Activated T-cell treated with anti-CD3 and anti-CD28 coated beads, Interleukin-2, amount 50 U/mL, for 24 hours (primary cell): ENCODE measurements around the gene ZBTB32.

Source experiments
- DNase-seq: peaks from one replicate; pipeline ENCODE4 v3.0.0-alpha.2; 2020
- H3K27ac Mint-ChIP-seq: 2 replicates; pipeline ENCODE4 v1.8.0; 2020; ENCODE audit warnings: mild to moderate bottlenecking, mixed read lengths
- H3K27me3 Mint-ChIP-seq: 2 replicates; pipeline ENCODE4 v1.8.0; 2020; ENCODE audit warnings: mixed read lengths
- H3K36me3 Mint-ChIP-seq: 2 replicates; pipeline ENCODE4 v1.8.0; 2020; ENCODE audit warnings: low read depth, mixed read lengths
- H3K4me1 Mint-ChIP-seq: 2 replicates; pipeline ENCODE4 v1.8.0; 2020; ENCODE audit warnings: low read depth, mixed read lengths
- H3K4me3 Mint-ChIP-seq: 2 replicates; pipeline ENCODE4 v1.8.0; 2020; ENCODE audit warnings: mild to moderate bottlenecking, moderate library complexity, mixed read lengths
- H3K9me3 Mint-ChIP-seq: 2 replicates; pipeline ENCODE4 v1.8.0; 2020; ENCODE audit warnings: mixed read lengths

Gene ZBTB32

GRCh38 chr19:35755131-35755549 is 50.8 kb downstream of the ZBTB32 start:
- peak overlapping the region; percentile 14 for H3K27ac Mint-ChIP-seq
- no peaks in the 10 kb centered on the region for H3K9me3 Mint-ChIP-seq
- peaks cover 8% of the 10 kb centered on the region for H3K27me3 Mint-ChIP-seq
- peaks cover 36% of the 10 kb centered on the region for H3K4me1 Mint-ChIP-seq
- no peak overlapping the region for H3K4me3 Mint-ChIP-seq
- DNase-seq, result no peak
- peaks cover 50% of the 10 kb centered on the region for H3K36me3 Mint-ChIP-seq

GRCh38 chr19:35755550-35756376 is 51.4 kb downstream of the ZBTB32 start:
- peak; percentile 75 for DNase-seq
- Mint-ChIP-seq H3K9me3 (no peaks in the 10 kb centered on the region), H3K36me3 (peaks cover 55% of the 10 kb centered on the region), H3K4me1 (peaks cover 36% of the 10 kb centered on the region), H3K27ac (no peak overlapping the region), H3K4me3 (peak overlapping the region; percentile 57), H3K27me3 (peaks cover 8% of the 10 kb centered on the region)

- Mint-ChIP-seq H3K36me3 (peaks cover 61% of the 10 kb centered on the region), H3K4me3 (peak within 1 kb of the TSS; percentile 92), H3K4me1 (peaks cover 36% of the 10 kb centered on the region), H3K27ac (peak within 1 kb of the TSS; percentile 94), H3K27me3 (peaks cover 8% of the 10 kb centered on the region), H3K9me3 (no peaks in the 10 kb centered on the region)
- no peak for DNase-seq
These were observed 52.2 kb downstream of the ZBTB32 start, which contains the start of gene HSPB6 for GRCh38 chr19:35756377-35757230. Gene HSPB6 (minus strand): TSS chr19:35757029. CDS start chr19:35757008, 21 bp downstream.

- H3K4me3 Mint-ChIP-seq, result peak overlapping the region; percentile 92
- H3K9me3 Mint-ChIP-seq, result no peaks in the 10 kb centered on the region
- peaks cover 66% of the 10 kb centered on the region for H3K36me3 Mint-ChIP-seq
- H3K27me3 Mint-ChIP-seq, result peaks cover 8% of the 10 kb centered on the region
- H3K4me1 Mint-ChIP-seq, result peaks cover 36% of the 10 kb centered on the region
- H3K27ac Mint-ChIP-seq, result peak overlapping the region; percentile 94
- no peak for DNase-seq
These were observed 52.9 kb downstream of the ZBTB32 start for GRCh38 chr19:35757231-35757748.

- no peaks in the 10 kb centered on the region for H3K9me3 Mint-ChIP-seq
- peaks cover 61% of the 10 kb centered on the region for H3K36me3 Mint-ChIP-seq
- peaks cover 36% of the 10 kb centered on the region for H3K4me1 Mint-ChIP-seq
These were observed 53.6 kb downstream of the ZBTB32 start, which contains the start of gene PROSER3 for GRCh38 chr19:35757749-35758608. Gene PROSER3 (plus strand): TSS chr19:35758176. CDS start chr19:35758216, 40 bp downstream.

DNA sequence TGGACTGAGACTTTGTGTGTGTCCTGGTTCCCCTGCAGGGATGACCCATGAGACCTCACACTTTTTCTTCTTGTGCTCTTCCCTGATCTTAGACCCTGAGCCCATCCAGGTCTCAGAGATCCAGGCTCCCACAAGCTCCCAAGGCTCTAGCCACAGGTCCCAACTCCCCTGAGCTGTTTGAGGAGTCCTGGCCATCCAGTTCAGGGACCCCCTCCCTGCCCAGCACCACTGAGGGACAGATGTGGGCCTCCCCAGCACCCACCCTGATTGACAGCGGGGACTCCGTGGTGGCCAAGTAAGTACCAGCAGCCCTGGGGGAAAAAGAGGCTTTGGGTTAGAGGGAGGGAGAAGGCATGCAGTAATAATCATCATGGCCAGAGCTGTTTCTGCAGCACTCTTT is 55.3 kb downstream of the ZBTB32 start:
- Mint-ChIP-seq H3K4me1 (peaks cover 35% of the 10 kb centered on the region), H3K27ac (peak overlapping the region; percentile 50), H3K4me3 (peak overlapping the region; percentile 92)

More at GRCh38 chr19:35757749-35758608, 53.6 kb downstream of the ZBTB32 start, which contains the start of gene PROSER3:
- Mint-ChIP-seq H3K4me3 (peak within 1 kb of the TSS; percentile 92), H3K27me3 (peaks cover 8% of the 10 kb centered on the region), H3K27ac (peak within 1 kb of the TSS; percentile 94)
- DNase-seq, result peak; percentile 98

GRCh38 chr19:35760711-35761349 is 56.5 kb downstream of the ZBTB32 start:
- H3K4me3 Mint-ChIP-seq, result no peak overlapping the region
- no peak for DNase-seq
- H3K4me1 Mint-ChIP-seq, result peaks cover 30% of the 10 kb centered on the region
- no peak overlapping the region for H3K27ac Mint-ChIP-seq
- peaks cover 6% of the 10 kb centered on the region for H3K27me3 Mint-ChIP-seq
- H3K36me3 Mint-ChIP-seq, result peaks cover 59% of the 10 kb centered on the region
- H3K9me3 Mint-ChIP-seq, result no peaks in the 10 kb centered on the region

More for the DNA sequence above, 55.3 kb downstream of the ZBTB32 start:
- Mint-ChIP-seq H3K36me3 (peaks cover 56% of the 10 kb centered on the region), H3K9me3 (no peaks in the 10 kb centered on the region), H3K27me3 (peaks cover 8% of the 10 kb centered on the region)
- DNase-seq, result no peak

DNA sequence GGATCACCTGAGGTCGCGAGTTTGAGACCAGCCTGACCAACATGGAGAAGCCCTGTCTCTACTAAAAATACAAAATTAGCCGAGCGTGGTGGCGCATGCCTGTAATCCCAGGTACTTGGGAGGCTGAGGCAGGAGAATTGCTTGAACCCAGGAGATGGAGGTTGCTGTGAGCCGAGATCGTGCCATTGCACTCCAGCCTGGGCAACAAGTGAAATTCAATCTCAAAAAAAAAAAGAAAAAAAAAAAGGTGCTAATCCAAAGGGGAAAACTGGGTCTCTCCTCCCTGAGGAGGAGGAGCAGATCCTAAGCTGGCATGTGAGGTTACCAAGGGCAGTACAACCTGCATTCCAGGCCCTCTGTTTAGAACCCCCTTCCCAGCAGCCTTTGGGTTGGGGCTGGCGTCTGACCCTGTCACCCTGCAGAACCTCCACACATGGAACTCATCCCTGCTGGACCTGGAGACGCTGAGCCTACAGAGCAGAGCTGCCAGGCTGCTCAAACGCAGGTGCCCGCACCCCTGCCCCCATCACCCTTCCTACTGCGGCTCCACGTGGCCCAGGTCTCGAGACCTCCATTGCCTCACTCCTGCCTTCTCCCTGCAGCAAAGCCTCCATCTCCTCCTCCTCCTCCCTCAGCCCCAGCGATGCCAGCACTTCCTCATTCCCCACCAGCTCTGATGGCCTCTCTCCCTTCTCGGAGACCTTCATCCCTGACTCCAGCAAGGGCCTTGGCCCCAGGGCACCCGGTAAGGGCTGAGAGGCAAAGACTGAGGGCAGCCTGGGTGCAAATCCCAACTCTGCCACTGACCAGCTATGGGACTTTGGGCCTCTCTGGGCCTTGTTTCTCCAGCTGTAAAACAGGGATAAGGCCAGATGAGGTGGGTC is 60.3 kb downstream of the ZBTB32 start:
- Mint-ChIP-seq H3K9me3 (no peaks in the 10 kb centered on the region), H3K27me3 (no peaks in the 10 kb centered on the region), H3K27ac (no peak overlapping the region), H3K4me3 (no peak overlapping the region), H3K4me1 (peaks cover 5% of the 10 kb centered on the region), H3K36me3 (peaks cover 75% of the 10 kb centered on the region)
- no peak for DNase-seq
